IMR-90 (cell line): ENCODE data around the gene LMX1A.

Experiments used
- CEBPB ChIP-seq: IDR thresholded peaks from 2 replicates; pipeline ENCODE4 v1.6.1; 2012; ENCODE audit warnings: low read depth, low read length, improper control_type of control experiment
- CHD1 ChIP-seq: IDR thresholded peaks from 2 replicates; pipeline ENCODE4 v1.6.1; 2012; ENCODE audit warnings: low read depth, low read length, improper control_type of control experiment
- FOS ChIP-seq: fragments of 150-350 bp; IDR thresholded peaks from 2 replicates; pipeline ENCODE4 v1.6.1; 2016; ENCODE audit warnings: low read depth, low read length
- MAFK ChIP-seq: IDR thresholded peaks from 2 replicates; pipeline ENCODE4 v1.6.1; 2012; ENCODE audit warnings: low read depth, low read length, improper control_type of control experiment
- MAZ ChIP-seq: IDR thresholded peaks from 2 replicates; pipeline ENCODE4 v1.6.1; 2012; ENCODE audit warnings: low read depth, mild to moderate bottlenecking, low read length, improper control_type of control experiment, moderate library complexity, borderline replicate concordance
- MXI1 ChIP-seq: IDR thresholded peaks from 2 replicates; pipeline ENCODE4 v1.6.1; 2012; ENCODE audit warnings: low read depth, mild to moderate bottlenecking, low read length, moderate library complexity, borderline replicate concordance
- POLR2A ChIP-seq: IDR thresholded peaks from 2 replicates; pipeline ENCODE4 v1.6.1; 2012; ENCODE audit warnings: mild to moderate bottlenecking, low read depth, low read length
- RAD21 ChIP-seq: IDR thresholded peaks from 2 replicates; pipeline ENCODE4 v1.6.1; 2012; ENCODE audit warnings: low read length, improper control_type of control experiment
- RCOR1 ChIP-seq: IDR thresholded peaks from 2 replicates; pipeline ENCODE4 v1.6.1; 2012; ENCODE audit warnings: mild to moderate bottlenecking, low read length, improper control_type of control experiment; ENCODE audit not compliant: insufficient replicate concordance
- RFX5 ChIP-seq: IDR thresholded peaks from 2 replicates; pipeline ENCODE4 v1.8.0; 2012; ENCODE audit warnings: low read depth, mild to moderate bottlenecking, low read length, moderate library complexity
- TF ChIP-seq, protein P1 (sequence below): conservative IDR thresholded peaks from 2 replicates; pipeline ENCODE4 v1.5.1; 2012; ENCODE audit warnings: mild to moderate bottlenecking, low read depth, low read length, improper control_type of control experiment
- TF ChIP-seq, protein P2 (sequence below): fragments of 150-350 bp; IDR thresholded peaks from 2 replicates; pipeline ENCODE4 v1.6.1; 2016; ENCODE audit warnings: low read depth, mild to moderate bottlenecking, low read length, moderate library complexity, borderline replicate concordance
- TF ChIP-seq, protein P3 (sequence below): fragments of 150-350 bp; IDR thresholded peaks from 2 replicates; pipeline ENCODE4 v1.6.1; 2017; ENCODE audit warnings: mild to moderate bottlenecking, antibody characterized with exemption, low read length, low read depth

DNA sequence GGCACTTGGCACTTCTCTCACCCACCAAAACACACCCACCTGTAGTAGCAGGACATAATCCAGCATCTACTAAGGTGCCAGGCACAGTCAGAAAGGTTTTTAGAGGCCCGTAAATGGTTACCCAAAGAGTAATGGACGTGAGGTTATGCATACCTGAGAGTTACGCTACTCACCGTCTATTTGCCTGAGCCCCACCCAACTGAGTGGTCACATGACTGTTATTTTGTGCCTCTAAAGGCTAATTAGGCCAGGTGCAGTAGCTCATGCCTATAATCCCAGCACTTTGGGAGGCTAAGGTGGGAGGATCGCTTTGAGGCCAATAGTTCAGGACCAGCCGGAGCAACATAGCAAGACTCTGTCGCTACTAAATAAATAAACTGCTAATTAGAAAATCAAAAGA, 11.0 kb downstream of the LMX1A start:
- TF ChIP-seq, protein P1, sequence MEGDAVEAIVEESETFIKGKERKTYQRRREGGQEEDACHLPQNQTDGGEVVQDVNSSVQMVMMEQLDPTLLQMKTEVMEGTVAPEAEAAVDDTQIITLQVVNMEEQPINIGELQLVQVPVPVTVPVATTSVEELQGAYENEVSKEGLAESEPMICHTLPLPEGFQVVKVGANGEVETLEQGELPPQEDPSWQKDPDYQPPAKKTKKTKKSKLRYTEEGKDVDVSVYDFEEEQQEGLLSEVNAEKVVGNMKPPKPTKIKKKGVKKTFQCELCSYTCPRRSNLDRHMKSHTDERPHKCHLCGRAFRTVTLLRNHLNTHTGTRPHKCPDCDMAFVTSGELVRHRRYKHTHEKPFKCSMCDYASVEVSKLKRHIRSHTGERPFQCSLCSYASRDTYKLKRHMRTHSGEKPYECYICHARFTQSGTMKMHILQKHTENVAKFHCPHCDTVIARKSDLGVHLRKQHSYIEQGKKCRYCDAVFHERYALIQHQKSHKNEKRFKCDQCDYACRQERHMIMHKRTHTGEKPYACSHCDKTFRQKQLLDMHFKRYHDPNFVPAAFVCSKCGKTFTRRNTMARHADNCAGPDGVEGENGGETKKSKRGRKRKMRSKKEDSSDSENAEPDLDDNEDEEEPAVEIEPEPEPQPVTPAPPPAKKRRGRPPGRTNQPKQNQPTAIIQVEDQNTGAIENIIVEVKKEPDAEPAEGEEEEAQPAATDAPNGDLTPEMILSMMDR: no peak
- no peak for TF ChIP-seq RCOR1
- TF ChIP-seq, protein P2, sequence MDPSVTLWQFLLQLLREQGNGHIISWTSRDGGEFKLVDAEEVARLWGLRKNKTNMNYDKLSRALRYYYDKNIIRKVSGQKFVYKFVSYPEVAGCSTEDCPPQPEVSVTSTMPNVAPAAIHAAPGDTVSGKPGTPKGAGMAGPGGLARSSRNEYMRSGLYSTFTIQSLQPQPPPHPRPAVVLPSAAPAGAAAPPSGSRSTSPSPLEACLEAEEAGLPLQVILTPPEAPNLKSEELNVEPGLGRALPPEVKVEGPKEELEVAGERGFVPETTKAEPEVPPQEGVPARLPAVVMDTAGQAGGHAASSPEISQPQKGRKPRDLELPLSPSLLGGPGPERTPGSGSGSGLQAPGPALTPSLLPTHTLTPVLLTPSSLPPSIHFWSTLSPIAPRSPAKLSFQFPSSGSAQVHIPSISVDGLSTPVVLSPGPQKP: no peak
- TF ChIP-seq, protein P3, sequence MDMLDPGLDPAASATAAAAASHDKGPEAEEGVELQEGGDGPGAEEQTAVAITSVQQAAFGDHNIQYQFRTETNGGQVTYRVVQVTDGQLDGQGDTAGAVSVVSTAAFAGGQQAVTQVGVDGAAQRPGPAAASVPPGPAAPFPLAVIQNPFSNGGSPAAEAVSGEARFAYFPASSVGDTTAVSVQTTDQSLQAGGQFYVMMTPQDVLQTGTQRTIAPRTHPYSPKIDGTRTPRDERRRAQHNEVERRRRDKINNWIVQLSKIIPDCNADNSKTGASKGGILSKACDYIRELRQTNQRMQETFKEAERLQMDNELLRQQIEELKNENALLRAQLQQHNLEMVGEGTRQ: no peak
- no peak for TF ChIP-seq FOS
- TF ChIP-seq RAD21: no peak
- TF ChIP-seq POLR2A: no peak
- TF ChIP-seq MAZ: no peak
- TF ChIP-seq RFX5: no peak
- no peak for TF ChIP-seq MXI1
- no peak for TF ChIP-seq CEBPB
- no peak for TF ChIP-seq MAFK
- TF ChIP-seq CHD1: no peak
